Measurements from ENCODE around the gene PPDPF.

Gene PPDPF

DNA sequence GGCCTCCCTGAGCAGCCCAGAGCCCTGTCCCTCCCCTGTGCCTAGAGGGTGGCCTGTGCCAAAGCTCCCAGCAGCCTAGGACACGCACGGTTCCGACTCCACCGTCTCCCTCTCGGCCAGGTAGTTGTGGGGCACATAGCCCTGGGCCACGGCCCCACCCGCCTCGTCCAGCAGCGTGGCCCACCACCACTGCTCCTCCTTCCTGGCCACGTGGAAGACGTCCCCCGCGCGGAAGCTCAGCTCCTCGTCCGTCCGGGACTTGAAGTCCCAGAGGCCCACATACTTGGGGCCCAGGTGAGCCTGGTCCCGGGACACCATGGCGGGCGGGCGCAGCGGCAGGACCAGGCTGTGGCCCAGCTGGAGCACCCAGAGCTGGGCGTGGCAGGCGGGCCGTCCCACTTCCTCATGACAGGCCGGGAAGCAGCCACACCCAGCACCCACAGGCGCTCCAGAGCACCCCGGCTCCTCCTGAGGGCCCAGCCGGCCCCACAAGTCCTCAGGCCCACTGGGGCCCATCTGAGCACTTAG lies 16.5 kb downstream of the PPDPF start, which contains the start of gene PTK6:
TSS of gene PTK6 (minus strand) at position 380 of the 528 bp plus-strand sequence. CDS start at position 318, 62 bp downstream.
- no peak for FAIRE-seq
- TF ChIP-seq, protein P1, sequence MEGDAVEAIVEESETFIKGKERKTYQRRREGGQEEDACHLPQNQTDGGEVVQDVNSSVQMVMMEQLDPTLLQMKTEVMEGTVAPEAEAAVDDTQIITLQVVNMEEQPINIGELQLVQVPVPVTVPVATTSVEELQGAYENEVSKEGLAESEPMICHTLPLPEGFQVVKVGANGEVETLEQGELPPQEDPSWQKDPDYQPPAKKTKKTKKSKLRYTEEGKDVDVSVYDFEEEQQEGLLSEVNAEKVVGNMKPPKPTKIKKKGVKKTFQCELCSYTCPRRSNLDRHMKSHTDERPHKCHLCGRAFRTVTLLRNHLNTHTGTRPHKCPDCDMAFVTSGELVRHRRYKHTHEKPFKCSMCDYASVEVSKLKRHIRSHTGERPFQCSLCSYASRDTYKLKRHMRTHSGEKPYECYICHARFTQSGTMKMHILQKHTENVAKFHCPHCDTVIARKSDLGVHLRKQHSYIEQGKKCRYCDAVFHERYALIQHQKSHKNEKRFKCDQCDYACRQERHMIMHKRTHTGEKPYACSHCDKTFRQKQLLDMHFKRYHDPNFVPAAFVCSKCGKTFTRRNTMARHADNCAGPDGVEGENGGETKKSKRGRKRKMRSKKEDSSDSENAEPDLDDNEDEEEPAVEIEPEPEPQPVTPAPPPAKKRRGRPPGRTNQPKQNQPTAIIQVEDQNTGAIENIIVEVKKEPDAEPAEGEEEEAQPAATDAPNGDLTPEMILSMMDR (IDR thresholded peaks at IDR 0.05; ENCODE audit: insufficient read depth, missing control alignments) = no peak

DNA sequence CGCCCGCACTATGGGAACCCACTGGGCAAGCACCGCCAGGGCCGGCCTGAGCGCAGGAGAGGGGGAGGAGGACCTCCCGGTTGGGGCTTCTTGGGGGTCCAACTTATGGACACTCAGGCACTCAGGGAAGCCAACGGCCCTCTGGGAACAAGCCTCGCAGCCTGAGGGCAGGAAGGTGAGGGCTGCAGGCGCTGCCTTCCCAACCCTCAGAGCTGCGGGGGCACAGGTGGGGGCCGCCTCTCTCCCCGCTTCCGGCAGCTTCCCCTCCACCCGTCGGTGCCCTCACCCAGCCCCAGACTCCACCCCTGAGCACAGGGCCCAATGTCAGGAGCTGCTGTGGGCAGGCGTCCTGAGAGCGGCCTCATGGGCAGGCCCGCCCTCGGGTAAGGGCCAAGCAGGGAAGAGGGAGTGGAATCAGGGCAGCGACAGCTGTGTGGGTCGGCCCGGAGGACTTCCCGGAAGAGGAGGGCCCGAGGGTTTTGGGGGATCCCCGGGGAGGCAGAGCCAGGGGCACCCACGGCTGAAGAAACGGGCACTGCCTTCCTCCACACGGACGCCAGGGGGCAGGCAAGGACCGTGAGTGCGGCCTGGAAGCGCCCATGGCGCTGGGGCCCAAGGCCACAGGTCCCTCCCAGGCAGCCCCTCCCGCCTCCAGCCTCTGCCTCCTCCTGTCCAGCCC lies 17.1 kb downstream of the PPDPF start:
- FAIRE-seq (no peak), DNase-seq (ENCODE audit: insufficient read length, low spot score) (peak; percentile 100)
- TF ChIP-seq, protein P1 (IDR thresholded peaks at IDR 0.05; ENCODE audit: insufficient read depth, missing control alignments) = peak; percentile 70

More for the DNA sequence above, 16.5 kb downstream of the PPDPF start, which contains the start of gene PTK6:
- DNase-seq (ENCODE audit: insufficient read length, low spot score) = no peak

DNA sequence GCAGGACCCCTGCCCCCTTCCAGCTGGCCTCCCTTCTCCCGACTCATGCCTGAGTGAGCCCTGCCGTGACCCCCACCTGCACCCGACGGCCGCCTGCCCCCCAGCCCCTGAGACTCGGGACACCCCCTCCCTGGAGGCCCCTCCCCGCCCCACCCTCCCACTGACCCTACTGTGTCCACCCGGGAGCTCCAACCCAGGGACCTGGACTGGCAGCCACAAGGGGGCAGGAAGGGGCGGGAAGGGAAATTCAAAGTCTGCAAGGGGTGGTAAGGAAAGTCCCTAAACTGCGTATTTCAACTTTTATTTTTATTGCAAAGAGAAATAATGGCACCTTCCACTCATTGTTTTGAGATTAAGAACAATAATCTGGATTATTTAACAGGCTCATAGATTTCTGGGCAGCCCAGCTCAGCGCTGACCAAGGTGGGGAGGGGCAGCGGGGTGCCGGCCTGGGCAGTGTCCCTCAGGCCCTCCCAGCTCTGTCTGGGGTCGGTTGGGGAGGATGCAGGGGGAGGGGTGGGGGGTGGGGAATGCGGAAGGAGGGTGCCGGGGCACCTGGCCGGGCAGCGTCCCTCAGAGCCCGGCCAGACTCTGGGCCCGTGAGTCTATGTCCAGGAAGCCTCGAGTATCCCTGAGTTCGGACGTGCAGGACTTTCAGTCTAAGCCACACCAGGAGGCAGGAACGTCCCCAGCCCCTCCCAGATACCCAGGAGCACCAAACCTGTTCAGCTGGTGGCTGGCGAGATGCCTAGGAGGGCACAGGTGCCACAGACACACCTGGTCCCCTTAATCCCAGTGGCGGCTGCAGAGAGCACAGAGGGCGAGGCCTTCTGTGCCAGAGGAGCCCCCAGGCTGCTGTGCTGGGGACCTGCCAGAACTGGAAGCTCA lies 17.9 kb downstream of the PPDPF start:
- TF ChIP-seq, protein P1 (IDR thresholded peaks at IDR 0.05; ENCODE audit: insufficient read depth, missing control alignments) = no peak
- DNase-seq (ENCODE audit: insufficient read length, low spot score) = no peak
- FAIRE-seq = no peak

DNA sequence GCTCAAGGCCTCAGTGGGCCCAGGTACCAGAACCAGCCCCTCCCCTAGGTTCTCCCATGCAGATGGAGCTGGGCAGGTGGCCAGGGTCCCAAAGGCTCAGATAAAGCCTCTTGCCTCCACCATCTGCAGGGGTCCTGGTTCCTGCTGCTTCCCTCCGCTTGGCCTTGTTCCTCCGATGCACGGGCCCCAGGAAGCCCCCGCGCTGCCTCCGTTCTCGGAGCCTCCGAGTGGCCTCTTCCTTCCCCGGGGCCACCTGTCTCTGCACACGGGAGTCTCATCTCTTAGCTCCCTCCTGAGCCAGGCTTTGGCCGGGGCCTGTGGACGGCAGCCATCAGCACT lies 18.5 kb downstream of the PPDPF start:
- TF ChIP-seq, protein P1 (IDR thresholded peaks at IDR 0.05; ENCODE audit: insufficient read depth, missing control alignments) = no peak
- FAIRE-seq = no peak
- no peak for DNase-seq (ENCODE audit: insufficient read length, low spot score)

DNA sequence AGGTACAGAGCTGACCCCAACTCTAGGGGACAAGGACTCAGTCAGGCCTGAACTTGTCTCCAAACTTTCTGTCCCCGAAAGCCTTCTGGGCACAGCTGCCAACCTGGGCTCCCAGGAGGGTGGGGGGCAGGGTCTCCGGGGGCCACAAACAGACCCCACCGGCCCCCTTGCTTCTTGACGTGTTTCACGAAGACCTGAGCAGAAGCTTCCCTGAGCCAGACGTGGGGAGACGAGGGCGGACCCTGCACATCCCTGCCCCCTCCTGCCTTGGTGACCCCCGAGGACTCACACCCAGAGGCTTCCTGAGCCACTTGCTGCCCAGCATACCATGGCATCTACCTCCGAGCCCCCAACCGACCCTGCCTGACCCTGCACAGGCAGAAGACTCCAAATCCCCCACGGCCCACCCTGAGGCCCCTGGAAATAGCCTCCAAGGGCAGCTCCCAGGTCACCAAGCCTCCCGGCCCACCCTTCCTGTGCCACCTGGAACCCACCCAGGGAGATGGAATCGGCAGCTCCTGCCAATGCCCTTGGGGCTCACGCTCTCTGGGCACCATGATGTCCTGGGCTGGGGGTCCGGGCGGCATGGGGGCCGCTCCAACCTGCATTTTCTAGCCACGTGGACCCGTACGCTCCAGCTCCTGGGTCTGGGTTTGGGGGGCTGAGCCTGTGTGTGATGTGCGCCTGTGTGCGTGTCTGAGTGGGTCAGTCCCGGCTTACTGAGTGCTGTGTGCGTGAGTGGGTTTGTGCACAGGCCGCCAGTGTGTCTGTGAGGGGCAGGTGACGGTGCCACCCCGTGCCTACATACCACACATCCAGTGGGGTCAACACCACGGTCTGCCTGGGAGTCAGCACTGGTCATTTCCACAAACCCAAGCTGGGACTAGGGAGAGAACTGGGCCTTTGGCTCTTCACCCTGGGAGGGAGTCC lies 19.1 kb downstream of the PPDPF start:
- TF ChIP-seq, protein P1 (IDR thresholded peaks at IDR 0.05; ENCODE audit: insufficient read depth, missing control alignments) = no peak
- FAIRE-seq = no peak
- no peak for DNase-seq (ENCODE audit: insufficient read length, low spot score)

DNA sequence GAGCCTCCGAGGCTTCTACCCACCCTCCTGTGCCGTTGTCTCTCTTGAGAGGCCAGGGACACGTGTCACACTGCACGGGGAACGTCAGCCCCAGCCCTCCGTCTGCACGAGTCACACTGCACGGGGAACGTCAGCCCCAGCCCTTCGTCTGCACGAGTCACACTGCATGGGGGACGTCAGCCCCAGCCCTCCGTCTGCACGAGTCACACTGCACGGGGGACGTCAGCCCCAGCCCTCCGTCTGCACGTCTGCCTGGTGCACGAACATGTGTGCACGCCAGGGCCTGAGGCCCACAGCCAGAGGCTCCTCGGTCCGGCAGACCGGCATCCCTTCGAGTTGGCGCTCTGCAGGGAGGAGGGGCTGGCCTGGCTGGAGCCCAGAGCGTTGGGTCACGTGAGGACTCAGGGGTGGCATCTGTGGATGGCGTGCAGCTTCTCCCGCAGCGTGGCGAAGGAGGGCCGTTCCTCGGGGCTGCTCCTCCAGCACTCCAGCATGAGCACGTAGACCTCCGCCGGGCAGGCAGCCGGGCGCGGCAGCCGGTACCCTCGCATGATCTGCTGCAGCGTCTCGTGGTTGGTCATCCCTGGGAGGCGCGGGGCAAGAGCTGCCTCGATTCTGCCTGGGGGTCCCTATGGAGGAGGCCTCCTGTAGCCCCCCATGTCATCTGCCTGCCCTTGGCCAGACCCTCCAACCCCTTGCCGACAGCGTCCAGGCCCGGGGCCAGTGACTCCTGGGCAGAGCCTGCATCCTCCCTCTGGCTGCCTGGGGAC lies 20.0 kb downstream of the PPDPF start:
- DNase-seq (ENCODE audit: insufficient read length, low spot score) (no peak), FAIRE-seq (no peak)
- TF ChIP-seq, protein P1 (IDR thresholded peaks at IDR 0.05; ENCODE audit: insufficient read depth, missing control alignments) = no peak
